AG20443 (cell line): ENCODE data around the gene SLC9A1.

Experiments
- DNase-seq: peaks from one replicate; pipeline ENCODE4 v3.0.0; 2012; ENCODE audit warnings: low spot score, mixed read lengths

Gene SLC9A1

DNA sequence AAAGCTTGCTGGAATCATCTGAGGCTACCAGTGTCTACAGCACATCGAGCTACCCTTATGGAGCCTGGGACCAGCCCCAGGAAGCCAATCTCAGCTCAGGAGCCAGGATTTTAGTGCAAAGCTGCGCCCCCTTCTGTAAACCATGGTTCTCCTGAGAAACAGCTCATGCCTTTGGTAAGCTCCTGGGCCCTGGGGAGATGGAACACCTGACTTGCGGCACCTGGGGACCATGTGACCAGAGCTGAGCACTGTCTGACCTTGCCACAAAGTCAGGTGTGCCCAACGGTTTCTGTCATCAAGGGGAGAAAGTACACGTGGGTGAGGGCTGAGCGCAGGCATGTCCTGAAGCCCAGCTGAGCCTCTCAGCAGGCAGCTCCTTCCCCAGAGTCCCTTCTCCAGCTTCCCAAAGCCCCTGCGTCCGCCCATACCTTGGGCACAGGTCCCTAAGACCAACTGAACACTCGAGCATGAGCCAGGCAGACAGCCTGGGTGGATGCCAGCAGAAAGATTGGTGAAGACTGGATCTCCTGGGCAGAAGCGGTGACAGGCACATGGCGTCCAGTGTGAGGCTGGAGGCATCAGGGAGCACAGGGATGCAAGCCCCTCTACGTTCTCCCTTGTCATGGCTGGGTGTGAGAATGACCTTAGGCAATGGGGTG is 84.4 kb downstream of the SLC9A1 start:
- no peak for DNase-seq

DNA sequence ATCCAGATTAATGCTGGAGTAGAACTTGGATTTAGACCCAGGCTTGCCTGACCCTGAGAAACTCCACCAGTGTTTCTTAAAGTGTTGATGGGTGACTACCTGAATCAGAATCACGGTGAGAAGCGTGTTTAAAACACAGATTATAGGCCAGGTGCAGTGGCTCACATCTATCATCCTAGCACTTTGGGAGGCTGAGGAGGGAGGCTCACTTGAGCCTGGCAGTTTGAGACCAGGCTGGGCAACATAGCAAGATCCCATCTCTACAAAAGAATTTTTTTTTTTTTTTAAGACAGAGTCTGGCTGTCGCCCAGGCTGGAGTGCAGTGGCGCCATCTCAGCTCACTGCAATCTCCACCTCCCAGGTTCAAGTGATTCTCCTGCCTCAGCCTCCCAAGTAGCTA is 86.0 kb downstream of the SLC9A1 start:
- DNase-seq = no peak

DNA sequence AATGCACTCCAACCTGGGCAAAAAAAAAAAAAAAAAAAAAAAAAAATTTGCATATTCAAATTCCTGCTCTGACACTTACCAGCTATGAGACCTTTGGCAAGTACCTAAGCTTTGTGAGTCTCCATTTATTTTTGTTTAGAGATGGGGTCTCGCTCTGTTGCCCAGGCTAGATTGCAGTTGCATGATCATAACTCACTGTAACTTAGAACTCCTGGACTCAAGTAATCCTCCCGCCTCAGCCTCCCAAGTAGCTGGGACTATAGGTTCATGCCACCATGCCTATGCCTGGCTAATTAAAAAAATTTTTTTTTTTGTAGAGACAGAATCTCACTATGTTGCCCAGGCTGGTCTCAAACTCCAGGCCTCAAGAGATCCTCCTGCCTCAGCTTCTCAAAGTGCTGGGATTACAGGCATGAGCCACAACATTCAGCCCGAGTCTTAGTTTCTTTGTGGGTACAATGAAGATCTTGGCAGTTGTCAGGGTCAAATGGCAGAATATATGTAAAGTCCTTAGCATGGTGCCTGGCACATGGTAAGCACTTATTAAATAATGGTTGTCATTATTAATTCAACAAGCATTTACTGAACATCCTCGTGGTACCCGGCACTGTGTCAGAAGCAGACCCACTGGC is 88.8 kb downstream of the SLC9A1 start:
- DNase-seq = no peak

DNA sequence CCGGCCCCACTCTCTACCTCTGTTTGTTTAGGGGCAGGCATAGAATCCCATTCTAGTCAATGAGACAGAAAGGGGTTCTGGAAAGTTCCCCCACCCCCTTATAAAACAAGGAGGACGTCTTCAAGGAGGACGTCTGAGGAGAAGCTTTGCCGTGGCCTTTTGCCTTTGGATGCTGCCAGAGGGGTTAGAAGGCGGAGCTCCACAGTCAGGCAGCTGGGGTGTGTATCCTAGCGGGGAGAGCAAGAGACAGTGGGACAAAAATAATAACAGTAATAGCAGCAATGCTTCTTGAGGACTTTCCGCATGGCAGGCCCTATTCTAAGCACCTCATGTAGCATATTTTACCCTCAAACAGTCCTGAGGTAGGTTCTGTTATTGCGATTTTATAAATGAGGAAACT is 94.0 kb downstream of the SLC9A1 start:
- DNase-seq = no peak

DNA sequence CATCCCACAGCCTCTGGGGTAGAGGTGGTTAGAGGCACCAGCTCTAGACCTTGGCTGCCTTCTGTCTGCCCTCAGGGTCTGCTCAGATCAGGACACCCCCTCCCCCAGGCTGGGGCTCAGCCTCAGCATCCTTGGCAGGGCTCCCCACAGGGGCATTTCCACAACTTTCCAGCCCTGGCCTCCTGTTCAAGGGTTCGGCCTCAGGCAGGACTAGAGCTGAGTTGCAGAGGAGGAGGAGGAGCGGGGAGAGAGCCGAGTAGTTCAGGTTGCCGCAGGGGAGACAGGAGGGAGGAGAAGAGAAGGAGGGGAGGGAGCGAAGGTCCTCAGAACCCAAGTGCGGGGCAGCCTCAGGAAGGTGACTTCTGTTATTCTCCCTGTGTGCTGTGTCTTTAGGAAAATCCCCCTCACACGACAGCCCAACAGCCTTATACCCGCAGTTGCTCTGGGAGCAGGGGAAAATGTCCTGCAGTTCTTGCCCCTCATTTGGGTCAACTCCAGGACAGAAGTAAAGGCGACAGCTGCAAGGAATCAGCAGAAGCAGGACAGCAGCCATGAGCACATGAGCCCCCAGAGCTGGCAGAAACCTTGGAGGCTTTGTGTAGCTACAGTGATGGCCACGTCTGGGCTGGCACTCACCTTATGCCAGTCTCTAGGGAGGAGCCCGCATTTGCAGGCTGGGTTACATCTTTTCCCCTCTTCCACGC is 95.8 kb downstream of the SLC9A1 start:
- no peak for DNase-seq

DNA sequence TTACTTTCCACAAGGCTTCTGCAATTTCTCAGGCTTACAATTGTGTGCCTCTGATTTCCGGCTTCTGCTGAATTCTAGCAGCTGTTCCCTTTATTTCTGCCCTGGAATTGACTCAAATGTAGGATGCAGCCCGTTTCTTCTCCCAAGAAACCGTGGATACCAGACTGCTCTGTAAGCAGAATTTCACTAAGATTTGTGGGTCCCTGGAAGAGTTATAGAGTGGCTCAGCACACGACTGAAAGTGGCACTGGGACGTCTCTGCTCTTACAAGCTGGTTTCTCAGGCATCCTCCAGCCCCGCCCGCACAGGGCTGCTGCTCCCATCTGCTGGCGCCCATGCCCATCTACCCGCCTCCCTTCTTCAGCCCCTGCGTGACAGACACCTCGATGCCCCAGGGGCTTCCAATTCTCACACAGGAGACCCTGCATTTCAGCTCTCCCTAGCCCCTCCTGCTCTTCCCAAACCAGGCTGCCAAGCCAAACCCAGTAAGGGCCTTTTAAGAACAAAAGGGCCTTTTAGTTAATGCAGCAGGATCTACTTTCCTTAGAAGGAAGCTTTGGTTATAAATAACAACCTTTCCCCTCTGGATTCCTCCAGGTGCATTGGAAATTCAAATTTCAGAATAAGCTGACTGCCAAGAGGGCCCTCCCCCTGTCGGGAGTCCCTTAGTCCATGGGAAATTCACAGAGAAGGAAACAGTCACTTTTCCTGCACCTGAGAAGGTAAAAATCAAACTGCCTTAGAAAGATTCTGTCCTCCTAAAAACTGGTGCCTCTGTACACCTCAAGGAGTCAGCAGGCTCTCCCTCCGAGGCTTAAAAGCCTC is 96.9 kb downstream of the SLC9A1 start:
- no peak for DNase-seq

DNA sequence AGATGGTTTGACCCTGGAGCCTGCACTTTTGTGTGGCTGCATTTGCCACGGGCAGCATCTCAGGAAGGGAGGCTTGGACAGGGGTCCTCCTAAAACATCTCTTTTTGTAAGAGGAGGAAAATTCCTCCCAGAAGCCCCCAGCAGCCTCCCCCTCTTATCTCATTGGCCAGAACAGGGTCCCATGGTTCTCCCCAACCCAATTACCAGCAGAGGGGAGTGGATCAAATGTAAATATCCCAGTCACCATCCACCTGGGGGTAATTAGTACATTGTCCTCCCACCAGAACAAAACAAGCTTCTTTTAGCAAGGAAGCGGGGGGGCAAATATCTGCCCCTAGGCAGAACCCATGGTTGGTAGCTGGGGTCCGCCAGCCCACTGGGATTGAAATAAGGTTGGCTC is 97.5 kb downstream of the SLC9A1 start:
- DNase-seq = no peak

DNA sequence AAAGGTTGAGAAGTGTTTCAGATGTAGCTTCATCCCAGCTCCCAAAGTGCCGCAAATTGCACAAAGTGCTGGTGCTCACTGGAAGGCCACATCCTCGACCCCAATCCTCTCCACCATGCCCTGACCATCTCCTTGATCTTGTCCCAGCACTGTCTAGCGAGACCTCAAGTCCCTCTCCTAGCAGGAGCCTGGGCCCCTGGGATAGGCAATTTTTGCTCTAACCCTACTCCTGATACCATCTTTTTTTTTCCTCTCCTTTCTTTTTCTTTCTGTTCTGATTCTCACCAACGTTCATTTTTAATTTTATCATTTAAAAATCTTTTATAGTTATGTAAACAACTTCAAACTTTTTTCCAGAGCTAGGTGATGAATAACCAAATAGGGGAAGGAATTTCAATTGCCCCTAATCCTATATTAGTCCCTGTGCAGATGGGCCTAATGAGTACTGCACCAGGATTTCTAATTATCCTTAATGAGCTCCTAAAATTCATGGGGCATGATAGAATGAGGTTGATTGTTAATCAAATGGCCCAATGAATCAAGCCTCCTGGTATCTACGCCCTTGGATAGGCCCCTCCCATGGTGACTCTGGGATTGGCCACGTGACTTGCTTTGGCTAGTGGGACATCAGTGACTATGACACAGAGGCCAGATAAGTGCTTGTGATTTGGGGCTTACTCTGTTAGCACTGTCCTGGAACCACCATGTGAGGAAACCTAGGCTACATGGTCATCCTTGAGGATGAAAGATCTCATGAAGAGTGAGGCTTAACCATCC is 100.8 kb downstream of the SLC9A1 start:
- DNase-seq = no peak

DNA sequence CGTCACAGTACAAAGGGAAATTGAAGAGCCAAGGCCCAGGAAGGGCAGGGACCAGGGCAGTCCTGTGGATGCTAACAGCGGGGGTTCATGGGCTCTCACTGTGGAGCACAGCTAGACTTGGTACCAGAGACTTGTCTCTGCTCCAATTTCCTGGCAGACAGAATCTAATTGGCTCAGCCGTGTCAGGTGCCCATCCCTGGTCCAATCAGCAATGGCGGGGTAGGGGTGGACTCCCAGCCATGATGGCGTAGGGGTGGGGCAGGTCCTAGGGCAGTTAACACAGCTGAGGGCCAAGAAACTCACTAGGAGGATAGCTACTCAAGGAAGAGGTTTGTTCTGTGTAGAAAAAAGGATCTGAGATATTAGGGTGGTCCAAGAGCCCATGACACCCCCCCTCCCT is 102.4 kb downstream of the SLC9A1 start:
- no peak for DNase-seq

DNA sequence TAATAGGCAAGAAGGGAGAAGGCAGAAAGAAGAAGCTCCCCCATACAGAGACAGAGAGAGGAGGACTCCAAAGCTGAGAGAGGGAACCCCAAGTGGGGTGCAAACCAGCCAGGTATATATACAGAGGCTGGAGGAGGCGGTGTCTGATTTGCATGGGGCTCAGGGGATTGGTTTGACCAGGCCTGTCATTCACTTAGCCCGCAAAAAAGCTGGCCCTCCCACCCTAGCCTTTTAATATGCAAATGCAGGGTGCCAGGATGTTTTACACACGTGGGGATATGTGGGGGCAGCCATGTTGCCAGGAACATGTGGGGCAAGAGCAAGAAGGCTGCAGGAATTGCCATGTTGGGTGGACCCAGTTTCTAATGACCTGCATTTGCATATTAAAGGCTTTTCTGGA is 105.3 kb downstream of the SLC9A1 start:
- DNase-seq = no peak

DNA sequence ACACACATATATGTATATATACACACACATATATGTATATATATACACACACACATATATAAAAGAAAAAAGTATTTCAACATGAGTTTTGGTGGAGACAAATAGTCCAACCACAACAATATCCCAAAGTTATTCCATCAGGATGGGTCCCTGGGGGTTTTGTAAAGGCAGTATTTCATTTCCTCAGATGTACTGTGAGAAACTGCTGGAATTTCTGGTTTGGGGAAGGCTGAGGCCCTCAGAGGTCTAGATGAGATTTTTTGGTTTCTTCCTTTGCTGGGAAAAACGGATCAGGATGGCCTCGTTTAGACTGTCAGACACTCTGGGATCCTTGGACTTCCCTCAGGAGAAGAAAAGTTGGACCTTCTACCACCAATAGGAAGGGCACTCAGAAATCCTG is 105.8 kb downstream of the SLC9A1 start:
- no peak for DNase-seq
